GM18520 (cell line): ENCODE measurements around the gene AOX1.
"Not testable (repeated sequence)": the region's sequence is repeated elsewhere in the genome, so short reads cannot be mapped to it uniquely, and the experiment has no call there.

ENCODE experiments used
- ATAC-seq: cut with Tn5 transposase; IDR thresholded peaks from one replicate; pipeline ENCODE4 v1.9.1; 2021; ENCODE audit not compliant: unreplicated experiment

The AOX1 gene

GRCh38 chr2:200585730-200586643 lies at the start of gene AOX1:
TSS of gene AOX1 (plus strand) at chr2:200586014. CDS start at chr2:200586109, 95 bp downstream.
- no peak for ATAC-seq

DNA sequence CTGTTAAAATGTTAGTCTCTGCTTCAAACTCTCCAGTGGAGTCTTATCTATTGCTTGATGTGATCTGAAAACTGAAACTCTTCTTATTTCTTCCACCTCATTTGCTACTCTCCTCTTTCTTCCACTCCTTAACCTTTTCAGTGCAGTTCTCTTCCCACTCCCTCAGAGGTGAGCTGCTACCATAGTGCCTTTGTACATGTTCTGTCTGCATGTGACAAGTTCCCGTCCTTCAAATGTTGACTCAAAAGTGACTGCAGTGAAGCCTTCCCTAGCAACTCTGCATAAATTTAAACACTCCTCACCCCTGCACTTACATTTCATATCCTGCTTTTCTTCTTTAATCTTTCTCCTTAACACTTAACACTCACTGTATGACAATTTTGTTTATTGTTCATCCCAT lies 47.7 kb upstream of the AOX1 start:
- no peak for ATAC-seq

DNA sequence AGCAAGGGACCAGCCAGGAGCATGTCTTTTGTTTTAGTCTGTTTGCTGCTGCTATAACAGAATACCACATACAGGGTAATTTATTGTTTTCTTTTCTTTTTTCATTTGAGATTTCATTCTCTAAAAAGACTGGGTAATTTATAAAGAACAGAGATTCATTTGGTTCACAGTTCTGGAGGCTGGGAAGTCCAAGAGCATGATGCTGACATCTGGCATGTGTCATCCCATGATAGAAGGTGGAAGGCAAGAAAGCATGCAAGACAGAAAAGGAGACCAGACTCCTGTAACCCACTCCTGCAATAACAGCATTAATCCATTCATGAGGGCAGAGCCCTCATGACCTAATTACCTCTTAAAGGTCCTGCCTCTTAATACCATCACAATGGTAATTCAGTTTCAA lies 45.0 kb upstream of the AOX1 start:
- ATAC-seq, result no peak

DNA sequence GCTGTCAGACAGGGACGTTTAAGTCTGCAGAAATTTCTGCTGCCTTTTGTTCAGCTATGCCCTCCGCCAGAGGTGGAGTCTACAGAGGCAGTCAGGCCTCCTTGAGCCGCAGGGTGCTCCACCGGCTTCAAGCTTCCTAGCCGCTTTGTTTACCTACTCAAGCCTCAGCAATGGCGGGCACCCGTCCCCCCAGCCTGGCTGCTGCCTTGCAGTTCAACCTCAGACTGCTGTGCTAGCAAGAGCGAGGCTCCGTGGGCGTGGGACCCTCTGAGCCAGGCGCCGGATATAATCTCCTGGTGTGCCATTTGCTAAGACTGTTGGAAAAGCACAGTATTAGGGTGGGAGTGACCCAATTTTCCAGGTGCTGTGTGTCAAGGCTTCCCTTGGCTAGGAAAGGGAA lies 19.2 kb upstream of the AOX1 start:
- not testable (repeated sequence) for ATAC-seq

DNA sequence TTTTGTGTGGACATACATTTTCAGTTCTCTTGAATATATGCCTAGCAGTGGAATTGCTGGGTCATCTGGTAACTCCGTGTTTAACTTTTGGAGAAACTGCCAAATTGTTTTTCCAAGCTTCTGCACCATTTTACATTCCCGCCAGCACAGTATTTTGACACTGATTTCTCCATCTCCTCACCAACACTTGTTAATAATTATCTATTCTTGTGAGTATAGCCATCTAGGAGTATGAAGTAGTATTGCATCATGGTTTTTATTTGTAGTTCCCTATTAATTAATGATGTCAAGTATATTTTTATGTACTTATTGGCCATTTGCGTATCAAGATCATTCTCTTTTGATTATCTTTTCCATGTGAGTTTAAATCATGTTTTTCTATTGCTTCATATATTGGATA lies 17.9 kb upstream of the AOX1 start:
- ATAC-seq, result no peak

DNA sequence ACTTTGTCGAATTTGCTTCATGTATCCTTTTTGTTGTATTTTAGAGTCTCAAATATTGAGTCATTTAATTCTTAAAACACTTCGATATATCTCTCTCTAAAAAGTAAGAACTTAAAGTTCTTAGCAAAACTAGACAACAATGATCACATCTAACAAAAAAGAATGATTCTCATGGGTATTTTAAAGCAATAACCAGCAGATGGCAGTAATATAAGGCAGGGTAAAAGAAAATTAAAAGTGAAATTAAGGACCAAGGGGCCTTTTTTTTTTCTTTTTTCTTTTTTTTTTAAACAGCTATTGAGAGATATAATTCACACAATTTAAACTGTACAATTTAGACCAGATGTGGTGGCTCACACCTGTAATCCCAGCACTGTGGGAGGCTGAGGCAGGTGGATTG lies 9.9 kb upstream of the AOX1 start:
- no peak for ATAC-seq

DNA sequence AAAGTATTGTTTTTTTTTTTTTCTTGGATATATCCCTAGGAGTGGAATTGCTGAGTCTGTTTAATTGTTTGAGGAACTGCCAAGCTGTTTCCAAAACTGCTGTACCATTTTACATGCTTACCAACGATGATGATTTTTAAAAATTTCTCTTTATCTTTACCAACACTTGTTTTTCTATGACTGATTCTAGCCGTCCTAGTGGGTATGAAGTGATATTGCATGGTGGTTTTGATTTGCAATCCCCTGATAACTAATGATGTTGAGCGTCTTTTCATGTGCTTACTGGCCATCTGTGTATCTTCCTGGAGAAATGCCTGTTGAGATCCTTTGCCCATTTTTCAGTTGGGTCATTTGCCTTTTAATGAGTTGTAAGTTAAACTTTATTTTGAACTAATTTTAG lies 8.8 kb upstream of the AOX1 start:
- ATAC-seq, result no peak

- no peak for ATAC-seq
These were observed 7.0 kb upstream of the AOX1 start for GRCh38 chr2:200578778-200579177.

- no peak for ATAC-seq
These were observed 1.2 kb upstream of the AOX1 start for GRCh38 chr2:200584639-200585038.

GRCh38 chr2:200585340-200585729 lies 479 bp upstream of the AOX1 start:
- ATAC-seq, result no peak

GRCh38 chr2:200586644-200586975 lies 796 bp downstream of the AOX1 start:
- ATAC-seq, result no peak

- no peak for ATAC-seq
These were observed 1.3 kb downstream of the AOX1 start for GRCh38 chr2:200587007-200587616.

- ATAC-seq, result no peak
These were observed 2.4 kb downstream of the AOX1 start for GRCh38 chr2:200588076-200588678.

DNA sequence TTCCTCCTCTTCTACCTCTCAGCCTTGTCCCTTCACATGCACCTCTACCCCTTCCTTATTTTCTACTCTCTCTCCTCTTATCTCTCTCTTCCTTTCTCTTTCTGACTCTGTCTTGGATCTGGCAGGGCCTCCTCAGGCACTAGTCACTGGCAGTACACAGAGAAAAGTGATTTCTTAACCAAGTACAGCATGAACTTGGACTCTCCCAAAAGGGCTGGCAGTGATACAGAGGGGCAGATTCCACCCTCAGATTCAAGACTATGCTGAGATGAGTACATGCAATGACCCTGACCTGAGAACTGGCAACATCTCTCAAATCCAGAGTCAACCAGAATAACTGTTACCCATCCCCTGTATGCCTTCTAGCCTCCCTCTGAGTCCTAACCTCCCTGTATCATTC lies 4.3 kb downstream of the AOX1 start:
- no peak for ATAC-seq

DNA sequence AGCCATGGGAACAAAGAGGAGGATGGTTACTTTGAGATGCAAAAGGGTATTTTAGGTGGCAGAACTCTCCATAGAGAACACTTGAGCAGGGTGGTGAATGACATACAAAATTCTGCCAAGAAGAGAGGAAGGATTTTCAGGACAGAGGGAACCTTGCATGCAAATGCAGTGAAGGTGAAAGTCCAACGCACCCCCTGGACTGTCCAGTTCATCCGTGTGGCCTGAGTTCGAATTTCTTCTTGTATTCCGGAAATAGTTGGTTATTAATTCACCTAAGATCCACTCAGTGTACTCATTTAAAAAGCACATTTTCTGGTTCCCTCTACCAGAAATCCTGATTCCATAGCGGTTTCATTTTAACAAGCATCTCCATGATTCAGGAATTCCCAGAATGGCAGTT lies 5.5 kb downstream of the AOX1 start:
- no peak for ATAC-seq

- no peak for ATAC-seq
These were observed 6.7 kb downstream of the AOX1 start for GRCh38 chr2:200592406-200593075.

DNA sequence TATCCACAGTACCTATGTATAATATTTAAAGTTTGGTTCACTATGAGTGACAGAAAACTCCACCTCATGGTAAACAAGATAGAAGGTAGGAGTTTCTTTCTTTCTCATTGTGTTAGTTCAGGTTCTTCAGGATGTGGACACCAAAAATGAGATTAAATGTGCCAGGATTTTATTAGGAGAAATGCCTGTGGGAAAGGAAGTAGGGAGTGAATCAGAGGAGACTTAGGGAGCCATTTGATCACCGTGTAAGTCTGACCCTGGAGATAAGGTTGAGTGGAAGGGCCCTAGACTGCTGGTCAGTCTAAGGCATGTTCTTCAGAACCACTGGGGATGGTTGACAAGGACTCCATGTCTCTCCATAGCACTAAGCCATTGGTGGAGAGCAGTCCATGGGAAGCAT lies 8.1 kb downstream of the AOX1 start:
- ATAC-seq, result no peak

DNA sequence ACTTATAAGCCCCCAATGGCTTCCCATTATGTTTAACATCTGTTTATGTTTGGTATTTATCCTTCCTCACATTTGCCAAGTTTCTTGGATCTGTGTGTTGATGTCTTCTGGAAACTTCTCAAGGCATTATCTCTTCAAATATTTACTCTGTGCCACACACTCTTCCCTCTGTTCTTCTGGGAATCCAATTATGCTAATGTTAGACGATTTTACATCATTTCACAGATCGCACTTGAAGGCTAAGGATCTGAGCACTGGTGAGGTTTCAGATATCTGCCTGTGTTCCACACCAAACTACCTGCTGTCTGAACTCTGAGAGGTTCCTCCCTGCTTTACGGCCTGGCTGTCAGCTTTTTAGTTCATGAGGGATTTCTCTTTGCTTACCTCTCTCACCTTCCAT lies 10.1 kb downstream of the AOX1 start:
- no peak for ATAC-seq

DNA sequence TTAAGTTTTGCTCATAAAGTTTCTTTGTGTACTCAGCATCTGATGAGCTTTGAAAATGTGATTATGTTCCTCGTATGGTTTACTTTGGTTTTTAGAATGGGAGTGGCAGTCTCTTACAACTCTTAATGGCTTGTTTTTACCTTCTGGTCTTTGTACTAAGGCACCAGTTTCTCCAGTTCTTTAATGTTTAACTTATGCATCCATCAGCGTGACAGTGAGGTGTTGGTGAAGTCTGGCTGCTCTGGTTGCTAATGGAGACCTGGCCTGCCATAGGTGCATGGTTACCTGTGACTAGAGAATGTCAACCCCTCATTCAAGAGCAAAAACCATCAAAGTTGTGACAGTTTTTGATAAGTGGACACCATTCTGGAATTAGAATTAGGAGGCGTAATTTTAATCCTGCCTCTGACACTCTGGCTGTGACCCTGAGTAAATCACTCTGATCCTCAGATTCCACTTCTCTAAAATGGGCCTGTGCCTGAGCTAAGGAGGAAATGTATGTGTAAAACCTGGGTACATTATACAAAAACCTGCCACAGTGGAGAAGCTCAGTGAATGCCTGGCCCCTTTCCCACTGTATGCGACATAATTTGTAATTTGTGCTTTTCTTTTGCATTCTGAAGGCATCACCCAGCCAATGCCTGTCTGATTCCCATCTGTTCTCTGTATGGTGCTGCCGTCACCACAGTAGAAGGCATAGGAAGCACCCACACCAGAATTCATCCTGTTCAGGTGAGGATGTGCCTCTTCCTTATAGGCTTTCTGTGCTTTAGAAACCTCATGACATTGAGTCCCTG lies 11.2 kb downstream of the AOX1 start:
- no peak for ATAC-seq

GRCh38 chr2:200599206-200599605 lies 13.4 kb downstream of the AOX1 start:
- no peak for ATAC-seq
